Fibroblast of pulmonary artery (primary cell): Measurements from ENCODE around the gene IZUMO4.

ENCODE experiments used
- DNase-seq: peaks from one replicate; pipeline ENCODE4 v3.0.0-alpha.2; 2010; ENCODE audit warnings: low read depth
- H3K4me3 ChIP-seq: replicated peaks from 2 replicates; pipeline ENCODE4 v1.5.1; 2011; ENCODE audit warnings: low read depth, mild to moderate bottlenecking, control low read depth, low read length, moderate library complexity
- CTCF ChIP-seq: IDR thresholded peaks from 2 replicates; pipeline ENCODE4 v1.5.1; 2011; ENCODE audit warnings: mild to moderate bottlenecking, control low read depth, low read length, inconsistent platforms; ENCODE audit errors: missing control alignments

Gene IZUMO4

GRCh38 chr19:2060884-2061494, 35.7 kb upstream of the IZUMO4 start:
- H3K4me3 ChIP-seq, result peak overlapping the region; percentile 50
- no peak for TF ChIP-seq CTCF
- peak; percentile 73 for DNase-seq

GRCh38 chr19:2061495-2062388, 35.0 kb upstream of the IZUMO4 start:
- H3K4me3 ChIP-seq, result peak overlapping the region; percentile 60
- DNase-seq, result peak; percentile 98
- TF ChIP-seq CTCF, result no peak

GRCh38 chr19:2062389-2062729, 34.4 kb upstream of the IZUMO4 start:
- TF ChIP-seq CTCF, result no peak
- no peak overlapping the region for H3K4me3 ChIP-seq
- no peak for DNase-seq

GRCh38 chr19:2062770-2063169, 33.9 kb upstream of the IZUMO4 start:
- no peak overlapping the region for H3K4me3 ChIP-seq
- no peak for TF ChIP-seq CTCF
- DNase-seq, result no peak

- no peak for DNase-seq
- no peak for TF ChIP-seq CTCF
- H3K4me3 ChIP-seq, result no peak overlapping the region
Observed at GRCh38 chr19:2063824-2064223, 32.9 kb upstream of the IZUMO4 start.

GRCh38 chr19:2064395-2064787, 32.3 kb upstream of the IZUMO4 start:
- TF ChIP-seq CTCF, result no peak
- no peak overlapping the region for H3K4me3 ChIP-seq
- DNase-seq, result no peak
